H9 (cell line): Measurements from ENCODE around the gene CD248. TPM values are rescaled to one million over a fixed set of nuclear protein-coding genes. Genes with fewer than 3 reads are reported as not detected.

Source experiments
- DNase-seq: peaks from one replicate; pipeline ENCODE4 v3.0.0-alpha.2; 2017
- H2AFZ ChIP-seq: one replicate; pipeline ENCODE4 v1.6.1; 2013; ENCODE audit warnings: mild to moderate bottlenecking, low read length, control low read depth, moderate library complexity
- H2AK5ac ChIP-seq: 2 replicates; pipeline ENCODE4 v1.6.1; 2013; ENCODE audit warnings: low read length, control low read depth, mixed read lengths; ENCODE audit not compliant: insufficient read length
- H2BK120ac ChIP-seq: one replicate; pipeline ENCODE4 v1.6.1; 2013; ENCODE audit warnings: low read depth, mild to moderate bottlenecking, low read length, control low read depth, inconsistent platforms; ENCODE audit not compliant: poor library complexity, severe bottlenecking
- H2BK12ac ChIP-seq: 2 replicates; pipeline ENCODE4 v1.6.1; 2013; ENCODE audit warnings: low read length, control low read depth, mixed read lengths, low read depth; ENCODE audit not compliant: insufficient read length
- H2BK15ac ChIP-seq: 2 replicates; pipeline ENCODE4 v1.6.1; 2013; ENCODE audit warnings: low read depth, low read length, control low read depth
- H2BK20ac ChIP-seq: one replicate; pipeline ENCODE4 v1.6.1; 2013; ENCODE audit warnings: low read depth, mild to moderate bottlenecking, low read length, control low read depth, inconsistent platforms; ENCODE audit not compliant: poor library complexity, severe bottlenecking
- H2BK5ac ChIP-seq: 2 replicates; pipeline ENCODE4 v1.6.1; 2013; ENCODE audit warnings: low read length, control low read depth, mixed read lengths; ENCODE audit not compliant: insufficient read length
- H3K14ac ChIP-seq: 2 replicates; pipeline ENCODE4 v1.6.1; 2013; ENCODE audit warnings: low read length, control low read depth; ENCODE audit not compliant: insufficient read depth
- H3K18ac ChIP-seq: 2 replicates; pipeline ENCODE4 v1.6.1; 2013; ENCODE audit warnings: low read depth, mild to moderate bottlenecking, mixed read lengths, low read length, control low read depth; ENCODE audit not compliant: insufficient read length
- H3K23ac ChIP-seq: 2 replicates; pipeline ENCODE4 v1.6.1; 2013; ENCODE audit warnings: low read length, control low read depth, mixed read lengths, low read depth; ENCODE audit not compliant: insufficient read length
- H3K23me2 ChIP-seq: 2 replicates; pipeline ENCODE4 v1.6.1; 2013; ENCODE audit warnings: low read depth, mild to moderate bottlenecking, mixed read lengths, low read length, control low read depth; ENCODE audit not compliant: insufficient read length, poor library complexity, severe bottlenecking
- H3K27ac ChIP-seq: 2 replicates; pipeline ENCODE4 v1.5.1; 2013; ENCODE audit warnings: low read length, control low read depth, mixed read lengths, low read depth; ENCODE audit not compliant: insufficient read length
- H3K27me3 ChIP-seq: 2 replicates; pipeline ENCODE4 v1.6.1; 2013; ENCODE audit warnings: low read length, control low read depth, inconsistent platforms; ENCODE audit not compliant: insufficient read depth
- H3K4ac ChIP-seq: 2 replicates; pipeline ENCODE4 v1.6.1; 2013; ENCODE audit warnings: low read depth, mild to moderate bottlenecking, control low read depth, inconsistent platforms, low read length, moderate library complexity
- H3K4me1 ChIP-seq: 2 replicates; pipeline ENCODE4 v1.6.1; 2013; ENCODE audit warnings: low read length, control low read depth, inconsistent platforms; ENCODE audit not compliant: insufficient read depth
- H3K4me2 ChIP-seq: 2 replicates; pipeline ENCODE4 v1.6.1; 2013; ENCODE audit warnings: low read length, control low read depth, mixed read lengths; ENCODE audit not compliant: insufficient read length, insufficient read depth
- H3K56ac ChIP-seq: 2 replicates; pipeline ENCODE4 v1.6.1; 2013; ENCODE audit warnings: low read depth, mild to moderate bottlenecking, mixed read lengths, low read length, control low read depth; ENCODE audit not compliant: insufficient read length
- H3K79me1 ChIP-seq: 2 replicates; pipeline ENCODE4 v1.6.1; 2013; ENCODE audit warnings: low read depth, mild to moderate bottlenecking, moderate library complexity, low read length, control low read depth, inconsistent platforms; ENCODE audit not compliant: insufficient read depth, poor library complexity, severe bottlenecking
- H3K79me2 ChIP-seq: 2 replicates; pipeline ENCODE4 v1.6.1; 2013; ENCODE audit warnings: low read length, control low read depth, inconsistent platforms; ENCODE audit not compliant: insufficient read depth
- H3K9ac ChIP-seq: 2 replicates; pipeline ENCODE4 v1.6.1; 2013; ENCODE audit warnings: low read length, control low read depth, mixed read lengths; ENCODE audit not compliant: insufficient read length; ENCODE audit errors: extremely low read depth
- H3K9me3 ChIP-seq: one replicate; pipeline ENCODE4 v1.6.1; 2013; ENCODE audit warnings: low read depth, low read length, inconsistent platforms; ENCODE audit not compliant: control insufficient read depth
- H3T11ph ChIP-seq: one replicate; pipeline ENCODE4 v1.6.1; 2013; ENCODE audit warnings: mild to moderate bottlenecking, low read length, control low read depth, inconsistent platforms
- H4K20me1 ChIP-seq: one replicate; pipeline ENCODE4 v1.6.1; 2013; ENCODE audit not compliant: control insufficient read depth, insufficient read length, insufficient read depth
- H4K5ac ChIP-seq: 2 replicates; pipeline ENCODE4 v1.6.1; 2013; ENCODE audit warnings: low read depth, mild to moderate bottlenecking, mixed read lengths, low read length, control low read depth; ENCODE audit not compliant: insufficient read length
- H4K8ac ChIP-seq: replicated peaks from 2 replicates; pipeline ENCODE4 v1.6.1; 2013; ENCODE audit warnings: low read length, control low read depth, mixed read lengths, low read depth; ENCODE audit not compliant: insufficient read length
- H4K91ac ChIP-seq: 2 replicates; pipeline ENCODE4 v1.6.1; 2013; ENCODE audit warnings: low read depth, mild to moderate bottlenecking, moderate library complexity, mixed read lengths, low read length, control low read depth; ENCODE audit not compliant: insufficient read length
- H3K27ac Mint-ChIP-seq, 3 experiments: 2 replicates in 2 of 3; 3 replicates in 1 of 3; pipeline ENCODE4 v1.8.0; 2020 to 2021; ENCODE audit warnings: mixed read lengths in 3 of 3, mild to moderate bottlenecking in 1 of 3, moderate library complexity in 1 of 3
- H3K27me3 Mint-ChIP-seq: 2 replicates; pipeline ENCODE4 v1.8.0; 2021; ENCODE audit warnings: low read depth, mild to moderate bottlenecking, moderate library complexity, mixed read lengths
- H3K36me3 Mint-ChIP-seq, 3 experiments: 2 replicates in 2 of 3; 3 replicates in 1 of 3; pipeline ENCODE4 v1.8.0; 2020 to 2021; ENCODE audit warnings: low read depth in 3 of 3, mixed read lengths in 3 of 3; ENCODE audit not compliant: insufficient read depth in 1 of 3
- H3K4me1 Mint-ChIP-seq, 2 experiments: 2 replicates each; pipeline ENCODE4 v1.8.0; 2020; ENCODE audit warnings: mixed read lengths in 2 of 2
- H3K4me3 Mint-ChIP-seq, 2 experiments: 2 replicates in 1 of 2; 3 replicates in 1 of 2; pipeline ENCODE4 v1.8.0; 2020 to 2021; ENCODE audit warnings: mild to moderate bottlenecking in 2 of 2, mixed read lengths in 2 of 2, moderate library complexity in 1 of 2
- H3K9me3 Mint-ChIP-seq, 2 experiments: 2 replicates in 1 of 2; 3 replicates in 1 of 2; pipeline ENCODE4 v1.8.0; 2020; ENCODE audit warnings: mild to moderate bottlenecking in 2 of 2, mixed read lengths in 2 of 2, moderate library complexity in 1 of 2
- WGBS: extraction: QIAGEN DNeasy Blood & Tissue Kit; methylation state at CpG from one replicate; pipeline ENCODE4 v1.1.7; 2013; ENCODE audit warnings: missing lambda C conversion rate, low lambda C conversion rate, mixed read lengths; ENCODE audit not compliant: insufficient read length; ENCODE audit errors: extremely low coverage; 5-methylcytosine and 5-hydroxymethylcytosine counted together
- total RNA-seq: library from RNA; stranded (reverse); gene quantifications from 2 replicates; pipeline ENCODE4 v1.2.1, GENCODE V29; 2021
- TF ChIP-seq, protein P1 (sequence below): fragments of 200-600 bp; sonication (generic); conservative IDR thresholded peaks from 3 replicates; pipeline ENCODE4 v1.8.0; 2021; ENCODE audit warnings: antibody characterized with exemption, mild to moderate bottlenecking

CD248 gene
- total RNA-seq, 1 experiment from 2014 or later, result 1.5 TPM

DNA sequence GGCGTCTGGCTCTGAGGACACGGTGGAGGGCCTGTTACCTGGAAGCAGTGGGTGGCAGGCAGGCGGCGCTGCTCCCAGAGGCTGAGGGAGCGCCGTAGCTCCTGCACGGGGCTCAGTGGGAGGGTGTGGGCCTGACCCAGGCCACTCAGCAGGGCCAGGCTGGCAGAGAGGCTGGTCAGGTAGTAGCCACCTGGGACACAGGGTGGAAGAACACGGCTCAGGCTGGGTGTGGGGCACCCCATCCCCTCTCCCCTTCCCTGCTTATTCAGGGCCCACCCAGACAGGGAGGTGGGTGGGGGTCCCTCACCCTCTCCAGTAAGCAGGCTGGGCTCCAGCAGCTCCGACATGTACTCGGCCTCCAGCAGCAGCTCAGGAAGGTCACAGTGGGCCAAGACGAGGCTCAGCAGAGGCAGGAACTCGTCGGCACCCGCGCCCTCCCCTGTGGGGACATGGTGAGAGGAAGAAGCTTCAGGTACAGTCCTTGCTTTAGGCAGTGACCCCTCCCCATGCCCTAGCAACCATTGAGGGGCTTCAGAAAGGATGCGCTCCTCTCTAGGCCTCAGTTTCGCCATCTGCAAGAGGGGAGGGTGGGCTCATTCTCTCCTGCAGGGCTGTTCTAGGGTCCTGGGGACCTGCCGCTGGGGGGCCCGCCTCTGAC lies 16.5 kb upstream of the CD248 start:
- Histone ChIP-seq H3K18ac (no peak overlapping the region), H3K27me3 (no peaks in the 10 kb centered on the region; the same call in 1 of the 2 replicates), H3K9ac (no peak overlapping the region), H4K8ac (no peak overlapping the region), H3K79me1 (no peaks in the 10 kb centered on the region), H3K56ac (no peak overlapping the region), H2BK5ac (no peak overlapping the region), H2BK120ac (no peak overlapping the region), H2BK15ac (no peak overlapping the region), H3K14ac (no peak overlapping the region), H3K9me3 (no peaks in the 10 kb centered on the region), H3K79me2 (no peaks in the 10 kb centered on the region), H4K5ac (no peak overlapping the region), H2BK12ac (no peak overlapping the region), H3K23me2 (no peaks in the 10 kb centered on the region), H2AFZ (no peak overlapping the region), H3K23ac (no peak overlapping the region), H3K27ac (no peak overlapping the region), H4K91ac (no peak overlapping the region), H3K4ac (no peak overlapping the region), H3K4me2 (no peak overlapping the region), H4K20me1 (no peaks in the 10 kb centered on the region), H3T11ph (no peak overlapping the region), H3K4me1 (0 out of 2 replicates have a peak, but pooled peaks cover 3% of the 10 kb centered on the region), H2BK20ac (no peak overlapping the region), H2AK5ac (no peak overlapping the region)
- WGBS, result no CpG with 5 or more reads among the region's 19 CpGs
- peaks cover 4% of the 10 kb centered on the region for H3K27me3 Mint-ChIP-seq
- H3K27ac Mint-ChIP-seq, result no peak overlapping the region
- no peak overlapping the region for H3K4me3 Mint-ChIP-seq
- TF ChIP-seq, protein P1, sequence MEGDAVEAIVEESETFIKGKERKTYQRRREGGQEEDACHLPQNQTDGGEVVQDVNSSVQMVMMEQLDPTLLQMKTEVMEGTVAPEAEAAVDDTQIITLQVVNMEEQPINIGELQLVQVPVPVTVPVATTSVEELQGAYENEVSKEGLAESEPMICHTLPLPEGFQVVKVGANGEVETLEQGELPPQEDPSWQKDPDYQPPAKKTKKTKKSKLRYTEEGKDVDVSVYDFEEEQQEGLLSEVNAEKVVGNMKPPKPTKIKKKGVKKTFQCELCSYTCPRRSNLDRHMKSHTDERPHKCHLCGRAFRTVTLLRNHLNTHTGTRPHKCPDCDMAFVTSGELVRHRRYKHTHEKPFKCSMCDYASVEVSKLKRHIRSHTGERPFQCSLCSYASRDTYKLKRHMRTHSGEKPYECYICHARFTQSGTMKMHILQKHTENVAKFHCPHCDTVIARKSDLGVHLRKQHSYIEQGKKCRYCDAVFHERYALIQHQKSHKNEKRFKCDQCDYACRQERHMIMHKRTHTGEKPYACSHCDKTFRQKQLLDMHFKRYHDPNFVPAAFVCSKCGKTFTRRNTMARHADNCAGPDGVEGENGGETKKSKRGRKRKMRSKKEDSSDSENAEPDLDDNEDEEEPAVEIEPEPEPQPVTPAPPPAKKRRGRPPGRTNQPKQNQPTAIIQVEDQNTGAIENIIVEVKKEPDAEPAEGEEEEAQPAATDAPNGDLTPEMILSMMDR, result no peak
- peaks cover 24 to 25% of the 10 kb centered on the region in 2 experiments for H3K4me1 Mint-ChIP-seq
- H3K9me3 Mint-ChIP-seq, result no peaks in the 10 kb centered on the region
- DNase-seq, result no peak
- peaks cover 2 to 11% (median 4%) of the 10 kb centered on the region in 3 experiments; a peak in 5 of 7 replicates for H3K36me3 Mint-ChIP-seq
